GM19238 (cell line): Measurements from ENCODE around the gene KRT40.

Experiments used
- DNase-seq: peaks from one replicate; pipeline ENCODE4 v3.0.0; 2011; ENCODE audit warnings: low spot score; ENCODE audit not compliant: insufficient read length

The KRT40 gene

GRCh38 chr17:40997361-40997760, 13.2 kb upstream of the KRT40 start:
- DNase-seq, result no peak

- DNase-seq, result no peak
Measured at GRCh38 chr17:40996829-40997228, 12.7 kb upstream of the KRT40 start.

- DNase-seq, result no peak
Measured at GRCh38 chr17:40995116-40995515, 11.0 kb upstream of the KRT40 start.

- no peak for DNase-seq
Measured at GRCh38 chr17:40993839-40994238, 9.7 kb upstream of the KRT40 start, which contains the start of gene KRTAP3-3. Gene KRTAP3-3, minus strand, starts transcription at chr17:40994164. Its CDS starts 67 bp downstream, at chr17:40994097.

GRCh38 chr17:40993084-40993483, 9.0 kb upstream of the KRT40 start:
- no peak for DNase-seq

- DNase-seq, result no peak
Measured at GRCh38 chr17:40992666-40993065, 8.5 kb upstream of the KRT40 start.

GRCh38 chr17:40986920-40987319, 2.8 kb upstream of the KRT40 start:
- no peak for DNase-seq

GRCh38 chr17:40981115-40981514, 3.0 kb downstream of the KRT40 start:
- DNase-seq, result no peak

- DNase-seq, result no peak
Measured at GRCh38 chr17:40980596-40980995, 3.5 kb downstream of the KRT40 start.

- DNase-seq, result no peak
Measured at GRCh38 chr17:40980117-40980516, 4.0 kb downstream of the KRT40 start.

GRCh38 chr17:40978575-40979151, 5.5 kb downstream of the KRT40 start:
- DNase-seq, result no peak

- no peak for DNase-seq
Measured at GRCh38 chr17:40975516-40975915, 8.6 kb downstream of the KRT40 start.

- no peak for DNase-seq
Measured at GRCh38 chr17:40974366-40974765, 9.8 kb downstream of the KRT40 start.

- no peak for DNase-seq
Measured at GRCh38 chr17:40967582-40967981, 16.5 kb downstream of the KRT40 start.

GRCh38 chr17:40966848-40967247, 17.3 kb downstream of the KRT40 start, which contains the start of gene KRT39:
Gene KRT39, minus strand, starts transcription at chr17:40966948. Its CDS starts 92 bp downstream, at chr17:40966856.
- no peak for DNase-seq

GRCh38 chr17:40963838-40964237, 20.3 kb downstream of the KRT40 start:
- DNase-seq, result peak; percentile 5

GRCh38 chr17:40962059-40962561, 22.0 kb downstream of the KRT40 start:
- DNase-seq, result no peak

- DNase-seq, result no peak
Measured at GRCh38 chr17:40961591-40961990, 22.5 kb downstream of the KRT40 start.

GRCh38 chr17:40960144-40960543, 24.0 kb downstream of the KRT40 start:
- DNase-seq, result no peak

GRCh38 chr17:40958086-40958953, 25.8 kb downstream of the KRT40 start:
- no peak for DNase-seq

- DNase-seq, result no peak
Measured at GRCh38 chr17:40956401-40957254, 27.5 kb downstream of the KRT40 start.

GRCh38 chr17:40953881-40954280, 30.2 kb downstream of the KRT40 start:
- no peak for DNase-seq
